ENCODE data around the gene CRIP2. TPM values are rescaled to one million over a fixed set of nuclear protein-coding genes. Genes with fewer than 3 reads are reported as not detected.
A peak's percentile ranks its signal among the peaks of the same experiment; 100 is the strongest.

The CRIP2 gene
- total RNA-seq = 70.2 TPM

GRCh38 chr14:105474483-105475268, at the start of gene CRIP2:
TSS of gene CRIP2 (plus strand) at chr14:105474821. CDS start at chr14:105474863, 42 bp downstream.
- DNase-seq = no peak

- no peak for DNase-seq
Measured at GRCh38 chr14:105424861-105425260, 49.8 kb upstream of the CRIP2 start.

- DNase-seq = no peak
Measured at GRCh38 chr14:105425823-105426247, 48.8 kb upstream of the CRIP2 start.

DNA sequence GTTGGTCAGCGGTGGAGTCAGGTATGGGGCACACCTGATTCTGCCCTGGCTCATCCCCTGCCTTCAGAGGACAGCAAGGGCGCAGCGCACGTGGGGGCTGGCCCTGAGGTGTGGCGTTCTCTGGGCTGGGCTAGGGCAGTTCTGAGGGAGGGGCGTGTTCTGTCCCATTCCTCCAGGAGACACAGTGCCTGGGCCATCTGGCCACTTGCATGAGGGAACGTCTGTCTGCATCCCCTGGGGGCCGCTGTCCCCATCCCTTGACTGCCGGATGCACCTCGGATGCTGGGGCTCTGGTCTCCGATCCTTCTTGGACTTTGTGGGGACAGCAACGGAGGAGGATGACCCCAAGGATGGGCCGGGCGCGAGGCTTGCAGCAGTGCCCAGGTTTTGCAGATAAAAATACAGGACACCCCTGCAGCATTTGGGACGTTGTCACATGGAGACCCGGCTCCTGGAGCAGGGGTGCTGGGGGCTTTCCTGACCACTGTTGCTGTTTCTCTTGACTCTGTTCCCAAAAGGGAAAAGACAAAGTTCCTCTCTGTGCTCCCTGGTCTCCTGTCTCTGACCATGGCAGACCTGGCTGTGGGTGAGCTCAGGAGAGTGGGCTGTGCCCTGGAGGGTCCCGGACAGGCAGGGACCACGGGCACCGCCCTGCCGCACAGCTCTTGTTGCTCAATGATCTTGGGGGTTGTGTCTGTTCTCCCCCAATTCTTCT, 48.0 kb upstream of the CRIP2 start:
- no peak for DNase-seq

DNA sequence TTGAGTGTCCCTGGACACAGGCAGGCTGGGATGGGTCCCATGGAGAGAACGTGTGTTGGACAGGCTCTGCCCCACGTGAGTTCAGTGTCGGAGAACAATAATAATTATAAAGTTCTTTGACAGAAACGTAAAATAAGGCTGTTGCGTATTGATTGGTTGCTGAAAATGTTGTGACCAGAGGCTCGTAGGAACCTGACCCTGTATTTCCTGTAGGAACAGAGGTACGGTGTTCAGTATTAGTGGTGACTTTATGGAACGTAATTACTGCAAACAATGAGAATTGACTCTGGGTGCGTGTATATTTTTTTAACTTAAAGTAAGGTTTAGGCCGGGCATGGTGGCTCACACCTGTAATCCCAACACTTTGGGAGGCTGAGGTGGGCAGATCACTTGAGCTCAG, 47.2 kb upstream of the CRIP2 start:
- no peak for DNase-seq

DNA sequence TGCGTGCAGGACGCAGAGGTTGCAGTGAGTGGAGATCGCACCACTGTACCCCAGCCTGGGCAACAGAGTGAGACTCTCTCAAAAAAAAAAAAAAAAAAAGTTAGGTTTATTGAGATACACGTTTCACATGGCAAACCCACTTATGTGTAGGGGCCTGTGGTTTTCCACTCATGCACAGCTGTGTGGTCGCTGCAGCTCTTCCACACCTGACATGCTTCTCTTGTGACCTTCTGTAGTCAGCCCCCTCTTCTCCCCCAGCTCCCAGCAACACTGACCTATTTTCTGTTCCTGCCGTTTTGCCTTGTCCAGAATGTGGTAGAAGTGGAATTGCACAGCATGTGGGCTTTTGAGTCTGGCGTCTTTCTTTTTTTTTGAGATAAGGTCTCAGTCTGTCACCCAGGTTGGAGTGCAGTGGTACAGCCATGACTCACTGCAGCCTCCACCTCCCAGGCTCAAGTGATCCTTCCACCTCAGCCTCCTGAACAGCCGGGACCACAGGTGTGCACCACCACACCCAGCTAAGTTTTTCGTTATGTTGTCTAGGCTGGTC, 46.6 kb upstream of the CRIP2 start:
- DNase-seq = no peak

DNA sequence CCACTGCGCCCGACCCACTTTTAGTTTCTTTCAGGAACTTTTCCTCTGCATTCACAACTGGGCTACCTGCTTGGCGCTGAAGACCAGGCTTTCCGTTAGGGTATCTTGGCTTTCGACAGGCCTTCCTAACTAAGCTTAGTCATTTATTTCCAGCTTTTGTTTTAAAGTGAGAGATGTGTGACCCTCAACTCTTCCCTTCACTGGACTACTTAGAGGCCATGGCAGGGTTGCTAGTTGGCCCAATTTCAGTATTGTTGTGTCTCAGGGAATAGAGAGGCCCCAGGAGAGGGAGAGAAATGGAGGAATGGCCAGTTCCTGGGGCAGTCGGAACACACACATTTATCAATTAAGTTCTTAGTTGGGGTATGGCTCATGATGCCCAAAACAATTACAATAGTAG, 44.6 kb upstream of the CRIP2 start:
- DNase-seq = no peak

DNA sequence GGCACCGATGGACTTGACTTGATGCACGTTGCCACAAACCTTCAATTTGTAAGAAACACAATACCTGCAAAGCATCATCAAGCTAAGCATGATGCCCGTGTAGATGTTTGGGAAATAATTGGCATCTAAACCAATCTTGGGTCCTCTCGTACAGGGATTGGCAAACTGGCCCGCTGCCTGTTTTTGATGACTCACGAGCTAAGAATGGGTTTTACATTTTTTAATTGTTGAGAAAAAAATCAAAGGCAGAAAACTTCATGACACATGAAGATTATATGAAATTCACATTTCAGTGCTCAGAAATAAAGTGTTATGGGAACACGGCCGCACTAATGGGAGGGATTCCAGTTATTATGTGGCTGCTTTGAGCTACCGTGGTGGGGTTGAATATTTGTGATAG, 44.1 kb upstream of the CRIP2 start:
- DNase-seq = no peak

DNA sequence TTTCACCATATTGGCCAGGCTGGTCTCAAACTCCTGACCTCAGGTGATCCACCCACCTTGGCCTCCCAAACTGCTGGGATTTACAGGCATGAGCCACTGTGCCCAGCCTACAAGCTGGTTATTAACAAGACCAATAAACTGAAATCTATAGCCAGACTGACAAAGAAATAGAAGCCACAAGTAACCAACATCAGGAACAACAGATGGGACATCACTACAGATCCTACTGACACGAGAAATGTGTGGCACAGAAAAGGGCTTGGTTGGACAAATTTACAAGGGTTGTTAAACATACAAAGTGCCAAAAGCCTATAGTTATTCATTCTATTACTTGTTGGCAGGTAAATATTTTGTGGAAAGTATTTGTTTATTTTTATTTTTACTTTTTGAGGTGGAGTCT, 43.4 kb upstream of the CRIP2 start:
- DNase-seq = no peak

DNA sequence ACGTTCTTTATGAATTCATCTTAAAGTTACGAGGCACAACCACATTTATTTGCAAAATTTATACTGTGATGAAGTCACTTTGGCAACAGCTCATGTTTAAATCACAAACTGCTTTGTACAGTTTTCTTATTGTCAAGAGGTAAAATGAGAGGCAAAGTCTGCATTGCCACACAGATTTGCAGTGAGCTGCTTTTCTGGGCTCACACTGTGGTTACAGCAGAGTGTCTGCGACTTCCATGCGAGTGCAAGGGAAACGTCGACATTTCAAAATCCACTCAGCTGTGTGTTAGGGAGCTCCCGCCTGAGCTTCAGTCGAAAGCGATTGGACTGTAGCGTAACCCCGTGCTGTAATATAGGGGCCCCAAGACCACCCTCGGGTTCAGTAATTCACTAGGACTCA, 42.0 kb upstream of the CRIP2 start:
- no peak for DNase-seq

DNA sequence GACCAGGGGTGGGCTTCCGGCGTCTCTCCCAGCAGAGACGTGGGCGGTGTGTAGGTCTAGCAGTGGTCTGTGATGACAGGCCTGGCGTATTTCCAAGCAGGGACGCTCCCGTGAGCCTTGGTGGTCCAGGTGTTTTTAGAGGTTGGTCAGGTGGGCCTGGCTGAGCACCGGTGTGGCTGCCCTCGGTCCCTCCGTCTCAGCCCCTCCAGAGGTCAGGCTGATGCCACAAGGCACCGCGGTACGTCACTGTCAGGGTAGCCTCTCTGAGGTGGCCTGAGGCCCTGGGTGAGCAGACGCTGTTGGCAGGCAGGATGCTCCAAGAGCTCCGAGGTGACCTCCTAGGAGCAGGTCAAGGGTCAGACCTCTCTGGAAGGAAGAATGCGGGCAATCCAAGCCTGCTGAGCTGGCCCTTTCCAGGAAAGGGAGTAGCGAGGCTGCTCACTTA, 41.4 kb upstream of the CRIP2 start:
- no peak for DNase-seq

GRCh38 chr14:105436402-105436801, 38.2 kb upstream of the CRIP2 start:
- no peak for DNase-seq

GRCh38 chr14:105436891-105437722, 37.5 kb upstream of the CRIP2 start:
- no peak for DNase-seq

- no peak for DNase-seq
Measured at GRCh38 chr14:105437723-105438500, 36.7 kb upstream of the CRIP2 start.

DNA sequence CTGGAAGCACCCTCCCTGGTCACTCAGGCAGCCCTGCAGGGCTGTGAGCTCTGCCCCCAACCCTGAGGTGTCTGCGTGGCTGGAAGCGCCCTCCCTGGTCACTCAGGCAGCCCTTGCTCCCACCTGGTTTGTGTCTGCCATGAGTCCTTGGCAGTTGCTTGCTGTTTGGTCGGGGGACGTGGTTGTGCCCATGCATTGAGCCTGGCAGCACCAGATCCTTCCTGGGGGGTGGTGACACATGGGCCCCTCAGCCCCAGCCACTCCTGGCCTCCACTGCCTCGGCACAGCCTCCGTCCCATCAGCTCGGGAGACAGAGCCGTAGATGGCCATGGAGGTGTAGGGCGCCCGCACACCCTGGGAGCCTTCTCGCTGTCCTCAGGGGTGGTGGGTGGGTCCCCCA, 35.4 kb upstream of the CRIP2 start:
- DNase-seq = no peak

- DNase-seq = peak; percentile 21
Measured at GRCh38 chr14:105439710-105440553, 34.7 kb upstream of the CRIP2 start.

- no peak for DNase-seq
Measured at GRCh38 chr14:105440554-105440900, 34.1 kb upstream of the CRIP2 start.

DNA sequence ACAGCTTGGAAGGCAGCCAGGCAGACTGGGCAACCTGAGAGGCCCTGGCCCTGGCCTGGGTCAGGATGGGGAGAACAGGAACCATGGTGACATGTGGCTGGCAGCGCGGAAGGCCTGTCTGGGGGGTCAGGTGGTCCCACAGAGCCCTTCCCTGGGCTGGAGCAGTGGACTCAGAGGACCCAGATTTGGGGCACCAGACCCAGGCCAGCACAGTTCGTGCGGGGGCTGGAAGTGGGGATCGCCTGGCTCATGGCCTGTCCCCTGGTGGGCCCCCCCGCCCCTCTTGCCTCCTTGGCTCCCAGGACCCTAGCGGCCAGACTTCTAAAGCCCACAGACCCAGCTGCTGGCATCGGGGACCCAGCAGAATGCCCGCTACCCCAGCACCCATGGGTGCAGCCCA, 33.6 kb upstream of the CRIP2 start:
- no peak for DNase-seq

- no peak for DNase-seq
Measured at GRCh38 chr14:105442125-105442524, 32.5 kb upstream of the CRIP2 start.

- DNase-seq = no peak
Measured at GRCh38 chr14:105442834-105443233, 31.8 kb upstream of the CRIP2 start.

GRCh38 chr14:105444859-105445258, 29.8 kb upstream of the CRIP2 start:
- DNase-seq = no peak

All from occipital lobe (tissue), 2 donors.